ENCODE measurements around the gene DNAI4. TPM values are rescaled to one million over a fixed set of nuclear protein-coding genes. Genes with fewer than 3 reads are reported as not detected.

Gene DNAI4
- total RNA-seq, 2 donors from 2014 or later: 4.6 to 6.7 TPM

DNA sequence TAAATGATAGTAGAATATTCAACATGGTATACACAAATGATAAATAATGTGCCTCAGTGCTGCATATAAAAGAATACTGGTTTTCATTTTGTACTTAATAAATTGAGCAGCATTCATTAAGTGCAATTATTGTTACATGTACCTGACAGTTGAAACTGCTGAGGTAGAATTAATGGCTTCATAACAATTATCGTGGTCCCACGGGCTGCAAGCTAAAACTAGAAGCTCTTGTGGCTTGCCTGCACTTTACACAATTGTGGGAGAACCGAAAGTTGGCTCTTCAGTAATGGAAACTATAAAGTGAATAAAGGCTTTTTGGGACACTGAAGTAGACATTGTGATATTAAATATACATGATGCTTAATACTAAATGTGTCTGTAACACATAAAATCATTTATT is 146.8 kb downstream of the DNAI4 start:
- Mint-ChIP-seq H3K4me3 (no peak overlapping the region), H3K27me3 (ENCODE audit: insufficient read depth) (peaks cover 4% of the 10 kb centered on the region), H3K4me1 (peaks cover 7% of the 10 kb centered on the region), H3K27ac (no peak overlapping the region), H3K9me3 (peaks cover 27% of the 10 kb centered on the region), H3K36me3 (ENCODE audit: low read depth) (no peaks in the 10 kb centered on the region)
- DNase-seq: no peak
- Histone ChIP-seq H3K36me3 (ENCODE audit: control insufficient read depth, insufficient read depth, low read length) (no peaks in the 10 kb centered on the region), H3K27me3 (ENCODE audit: control insufficient read depth, insufficient read depth, low read length, poor library complexity, severe bottlenecking) (no peaks in the 10 kb centered on the region), H3K27ac (ENCODE audit: low read depth, low read length) (no peak overlapping the region), H3K9ac (ENCODE audit: extremely low read depth, low read length, poor library complexity, severe bottlenecking) (no peak overlapping the region), H3K4me1 (ENCODE audit: control insufficient read depth, insufficient read depth, low read length) (no peaks in the 10 kb centered on the region), H3K4me3 (ENCODE audit: low read length) (no peak overlapping the region), H3K9me3 (ENCODE audit: control insufficient read depth, low read length) (peaks cover 10% of the 10 kb centered on the region)
- 78 to 90% methylated on average over 2 to 3 of the region's 3 CpGs for WGBS, 2 experiments (ENCODE audit: insufficient coverage in 1 of 2, insufficient read length in 1 of 2)
- no peak for TF ChIP-seq CTCF (conservative IDR thresholded peaks at IDR 0.05)

DNA sequence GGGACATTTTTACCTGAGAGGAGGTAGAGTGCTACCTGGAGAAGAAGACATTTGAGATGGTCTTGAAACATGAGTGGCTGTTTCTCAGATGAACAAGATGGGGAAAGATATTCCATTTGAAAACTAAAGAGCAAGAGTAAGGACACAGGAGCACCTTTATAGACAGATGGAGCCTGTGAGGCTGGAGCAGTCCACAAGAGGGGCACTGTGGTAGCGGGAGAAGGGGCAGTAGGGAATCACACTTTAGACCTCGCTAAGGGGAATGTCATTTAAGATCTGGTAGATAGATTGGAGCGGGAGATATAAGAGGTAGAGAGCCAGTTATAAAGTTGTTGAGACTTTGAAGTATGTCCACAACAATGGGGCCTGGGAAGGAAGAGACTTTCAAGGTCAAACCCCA is 149.0 kb downstream of the DNAI4 start:
- Histone ChIP-seq H3K9me3 (ENCODE audit: control insufficient read depth, low read length) (peaks cover 10% of the 10 kb centered on the region), H3K4me3 (ENCODE audit: low read length) (no peak overlapping the region), H3K4me1 (ENCODE audit: control insufficient read depth, insufficient read depth, low read length) (no peaks in the 10 kb centered on the region), H3K27me3 (ENCODE audit: control insufficient read depth, insufficient read depth, low read length, poor library complexity, severe bottlenecking) (peaks cover 4% of the 10 kb centered on the region), H3K27ac (ENCODE audit: low read depth, low read length) (no peak overlapping the region), H3K36me3 (ENCODE audit: control insufficient read depth, insufficient read depth, low read length) (no peaks in the 10 kb centered on the region), H3K9ac (ENCODE audit: extremely low read depth, low read length, poor library complexity, severe bottlenecking) (no peak overlapping the region)
- no peak for DNase-seq
- H3K4me3 Mint-ChIP-seq: no peak overlapping the region
- peaks cover 16% of the 10 kb centered on the region for H3K27me3 Mint-ChIP-seq (ENCODE audit: insufficient read depth)
- H3K27ac Mint-ChIP-seq: no peak overlapping the region
- peaks cover 15% of the 10 kb centered on the region for H3K9me3 Mint-ChIP-seq
- peaks cover 10% of the 10 kb centered on the region for H3K4me1 Mint-ChIP-seq
- 89 to 95% methylated on average over 2 to 3 of the region's 3 CpGs for WGBS, 2 experiments (ENCODE audit: insufficient coverage in 1 of 2, insufficient read length in 1 of 2)
- no peaks in the 10 kb centered on the region for H3K36me3 Mint-ChIP-seq (ENCODE audit: low read depth)
- peak; percentile 37 for TF ChIP-seq CTCF (conservative IDR thresholded peaks at IDR 0.05)

GRCh38 chr1:66774438-66774837 is 150.2 kb downstream of the DNAI4 start:
- peaks cover 3% of the 10 kb centered on the region for H3K9me3 ChIP-seq (ENCODE audit: control insufficient read depth, low read length)
- peaks cover 16% of the 10 kb centered on the region for H3K27me3 Mint-ChIP-seq (ENCODE audit: insufficient read depth)

More at GRCh38 chr1:66774438-66774837, 150.2 kb downstream of the DNAI4 start:
- Histone ChIP-seq H3K36me3 (ENCODE audit: control insufficient read depth, insufficient read depth, low read length) (no peaks in the 10 kb centered on the region), H3K27ac (ENCODE audit: low read depth, low read length) (no peak overlapping the region), H3K9ac (ENCODE audit: extremely low read depth, low read length, poor library complexity, severe bottlenecking) (no peak overlapping the region), H3K4me3 (ENCODE audit: low read length) (no peak overlapping the region), H3K4me1 (ENCODE audit: control insufficient read depth, insufficient read depth, low read length) (no peaks in the 10 kb centered on the region), H3K27me3 (ENCODE audit: control insufficient read depth, insufficient read depth, low read length, poor library complexity, severe bottlenecking) (peaks cover 4% of the 10 kb centered on the region)
- no peak for TF ChIP-seq CTCF (conservative IDR thresholded peaks at IDR 0.05)
- no peak overlapping the region for H3K27ac Mint-ChIP-seq
- H3K36me3 Mint-ChIP-seq (ENCODE audit: low read depth): no peaks in the 10 kb centered on the region
- H3K9me3 Mint-ChIP-seq: peaks cover 3% of the 10 kb centered on the region
- peaks cover 12% of the 10 kb centered on the region for H3K4me1 Mint-ChIP-seq
- H3K4me3 Mint-ChIP-seq: no peak overlapping the region
- no peak for DNase-seq
- 84 to 100% methylated on average over 1 to 2 of the region's 2 CpGs for WGBS, 2 experiments (ENCODE audit: insufficient coverage in 1 of 2, insufficient read length in 1 of 2)
